Natural killer cell (primary cell): ENCODE data around the gene TNFRSF21. TPM values are rescaled to one million over a fixed set of nuclear protein-coding genes. Genes with fewer than 3 reads are reported as not detected.

ENCODE experiments used
- ATAC-seq, 3 donors: fragments of 150-1000 bp in 2 of 3; fragments of 200-7000 bp in 1 of 3; cut with Tn5 transposase; 1 replicate in 1 of 3; 2 replicates in 2 of 3; pipeline ENCODE4 v1.10.0; 2021; ENCODE audit warnings: mild to moderate bottlenecking in 2 of 3, moderate library complexity in 2 of 3
- DNase-seq, 2 donors: peaks; one replicate each; pipeline versions ENCODE4 v3.0.0 to v3.0.0-alpha.2; 2013 to 2021; ENCODE audit warnings: mixed read lengths in 1 of 2
- H3K27ac ChIP-seq: one replicate; pipeline ENCODE4 v1.5.1; 2013; ENCODE audit warnings: mild to moderate bottlenecking, low read length
- H3K27me3 ChIP-seq: one replicate; pipeline ENCODE4 v1.6.1; 2013; ENCODE audit warnings: low read length; ENCODE audit not compliant: control insufficient read depth, insufficient read depth
- H3K36me3 ChIP-seq: one replicate; pipeline ENCODE4 v1.6.1; 2013; ENCODE audit warnings: low read length; ENCODE audit not compliant: control insufficient read depth, insufficient read depth
- H3K4me1 ChIP-seq: one replicate; pipeline ENCODE4 v1.6.1; 2013; ENCODE audit warnings: low read length; ENCODE audit not compliant: control insufficient read depth, insufficient read depth
- H3K4me3 ChIP-seq: one replicate; pipeline ENCODE4 v1.5.1; 2013; ENCODE audit warnings: low read length
- H3K9me3 ChIP-seq: one replicate; pipeline ENCODE4 v1.6.1; 2013; ENCODE audit warnings: low read length; ENCODE audit not compliant: control insufficient read depth, insufficient read depth
- H3K27ac Mint-ChIP-seq, 2 donors: one replicate each; pipeline ENCODE4 v1.8.0; 2022; ENCODE audit warnings: mild to moderate bottlenecking in 2 of 2, mixed read lengths in 2 of 2, moderate library complexity in 1 of 2
- H3K27me3 Mint-ChIP-seq, 2 donors: one replicate each; pipeline ENCODE4 v1.8.0; 2022; ENCODE audit warnings: low read depth in 2 of 2, mixed read lengths in 2 of 2
- H3K36me3 Mint-ChIP-seq: one replicate; pipeline ENCODE4 v1.8.0; 2022; ENCODE audit warnings: mixed read lengths
- H3K4me1 Mint-ChIP-seq, 2 donors: one replicate each; pipeline ENCODE4 v1.8.0; 2022; ENCODE audit warnings: mixed read lengths in 2 of 2
- H3K4me3 Mint-ChIP-seq: one replicate; pipeline ENCODE4 v1.8.0; 2022; ENCODE audit warnings: mild to moderate bottlenecking, moderate library complexity, mixed read lengths
- H3K9me3 Mint-ChIP-seq, 2 donors: one replicate each; pipeline ENCODE4 v1.8.0; 2022; ENCODE audit warnings: mixed read lengths in 2 of 2
- CTCF ChIP-seq: fragments of 200-600 bp; IDR thresholded peaks from one replicate; pipeline ENCODE4 v1.8.0; 2022; ENCODE audit warnings: antibody characterized with exemption
- WGBS: methylation state at CpG from one replicate; pipeline ENCODE4 v1.1.7; 2013; ENCODE audit warnings: missing lambda C conversion rate; ENCODE audit not compliant: insufficient coverage; 5-methylcytosine and 5-hydroxymethylcytosine counted together
- intact Hi-C: fragments of 100-400 bp; cut with micrococcal nuclease; formaldehyde crosslinking; loops from one replicate; pipeline ENCODE4 v1.14.2; 2022
- total RNA-seq, 4 donors: library from RNA; stranded (reverse); fragments of 120-200 nt in 1 of 4; gene quantifications; one replicate each; pipeline versions ENCODE4 v1.2.3 to v1.2.4, GENCODE V29; 2013 to 2022

Gene TNFRSF21
- total RNA-seq, 3 donors from 2014 or later (not counting 1 experiment from before 2014, with no cell fraction given): 0.58 to 0.92 TPM; not detected in 1

- ATAC-seq (no peak), DNase-seq (no peak)
- H3K9me3 ChIP-seq: no peaks in the 10 kb centered on the region
- peaks cover 7% of the 10 kb centered on the region for H3K4me1 ChIP-seq
- no peak for TF ChIP-seq CTCF
- no peak overlapping the region for H3K4me3 Mint-ChIP-seq
- intact Hi-C loops: no loop called here
- H3K36me3 Mint-ChIP-seq: no peaks in the 10 kb centered on the region
- peaks cover 0 to 19% of the 10 kb centered on the region in 2 donors for H3K4me1 Mint-ChIP-seq
- H3K27ac ChIP-seq: no peak overlapping the region
- no peaks in the 10 kb centered on the region for H3K27me3 Mint-ChIP-seq
- no peak overlapping the region for H3K27ac Mint-ChIP-seq
- no peaks in the 10 kb centered on the region for H3K9me3 Mint-ChIP-seq
- WGBS: 86% methylated on average over 1 of the region's 1 CpG
- no peaks in the 10 kb centered on the region for H3K36me3 ChIP-seq
- no peak overlapping the region for H3K4me3 ChIP-seq
- no peaks in the 10 kb centered on the region for H3K27me3 ChIP-seq
Observed at GRCh38 chr6:47238456-47238995, 71.2 kb downstream of the TNFRSF21 start.

DNA sequence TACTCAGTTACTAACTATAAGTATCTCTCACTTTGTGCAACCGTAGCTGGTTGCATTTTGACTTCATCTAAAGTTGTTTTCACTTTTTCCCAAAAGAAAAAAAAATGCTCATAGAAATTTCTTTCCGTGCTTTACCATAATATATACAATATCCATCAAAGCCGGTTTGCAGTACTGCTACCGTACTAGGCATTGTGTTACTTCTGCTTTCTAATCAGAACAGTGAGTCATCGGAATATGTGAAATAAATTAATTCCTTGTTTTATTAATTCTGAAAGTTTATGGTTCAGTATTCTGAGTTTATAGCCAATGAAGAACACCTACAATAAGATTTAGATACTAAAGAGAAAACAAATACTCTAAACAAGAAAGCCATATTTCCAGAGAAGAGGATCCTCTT lies 72.5 kb downstream of the TNFRSF21 start:
- WGBS: 97% methylated on average over 4 of the region's 5 CpGs
- no peaks in the 10 kb centered on the region for H3K9me3 ChIP-seq
- no peaks in the 10 kb centered on the region for H3K27me3 Mint-ChIP-seq
- H3K4me3 Mint-ChIP-seq: no peak overlapping the region
- no peaks in the 10 kb centered on the region for H3K36me3 Mint-ChIP-seq
- H3K4me1 ChIP-seq: peaks cover 4% of the 10 kb centered on the region
- H3K4me3 ChIP-seq: no peak overlapping the region
- no peaks in the 10 kb centered on the region for H3K27me3 ChIP-seq
- no peak for TF ChIP-seq CTCF
- intact Hi-C loops: no loop called here
- H3K27ac ChIP-seq: no peak overlapping the region
- no peaks in the 10 kb centered on the region for H3K36me3 ChIP-seq
- no peak for DNase-seq
- H3K27ac Mint-ChIP-seq: no peak overlapping the region
- H3K4me1 Mint-ChIP-seq: peaks cover 0 to 15% of the 10 kb centered on the region in 2 donors
- ATAC-seq: no peak
- H3K9me3 Mint-ChIP-seq: no peaks in the 10 kb centered on the region

GRCh38 chr6:47235964-47236760 lies 73.5 kb downstream of the TNFRSF21 start:
- H3K4me3 ChIP-seq: no peak overlapping the region
- no peak for DNase-seq
- H3K4me3 Mint-ChIP-seq: no peak overlapping the region
- H3K4me1 Mint-ChIP-seq: peaks cover 0 to 8% of the 10 kb centered on the region in 2 donors
- no peaks in the 10 kb centered on the region for H3K36me3 ChIP-seq
- no peaks in the 10 kb centered on the region for H3K27me3 ChIP-seq
- H3K9me3 ChIP-seq: no peaks in the 10 kb centered on the region
- WGBS: 73% methylated on average over 6 of the region's 8 CpGs
- intact Hi-C loops: no loop called here
- no peaks in the 10 kb centered on the region for H3K36me3 Mint-ChIP-seq
- no peaks in the 10 kb centered on the region for H3K4me1 ChIP-seq
- no peak for TF ChIP-seq CTCF
- ATAC-seq: no peak
- no peak overlapping the region for H3K27ac Mint-ChIP-seq
- no peak overlapping the region for H3K27ac ChIP-seq
- H3K27me3 Mint-ChIP-seq: no peaks in the 10 kb centered on the region
- H3K9me3 Mint-ChIP-seq: no peaks in the 10 kb centered on the region
